Astrocyte (in vitro differentiated cells and primary cell): ENCODE measurements around the gene HSPH1. TPM values are rescaled to one million over a fixed set of nuclear protein-coding genes. Genes with fewer than 3 reads are reported as not detected.

ENCODE experiments used
- DNase-seq: peaks from one replicate; pipeline ENCODE4 v3.0.0-alpha.2; 2010; ENCODE audit warnings: low read depth
- FAIRE-seq: peaks from 2 replicates; lab custom pipeline; 2011; peaks lifted over from hg19 to GRCh38; lab: Jason Lieb, UNC
- H2AFZ ChIP-seq: 2 replicates; pipeline ENCODE4 v1.6.0; 2012; ENCODE audit warnings: low read depth, low read length, inconsistent platforms
- H3K27ac ChIP-seq: 2 replicates; pipeline ENCODE4 v1.5.1; 2011; ENCODE audit warnings: low read depth, low read length, inconsistent platforms
- H3K27me3 ChIP-seq: 2 replicates; pipeline ENCODE4 v1.6.0; 2011; ENCODE audit warnings: low read length, inconsistent platforms; ENCODE audit not compliant: insufficient read depth
- H3K36me3 ChIP-seq: 2 replicates; pipeline ENCODE4 v1.5.1; 2011; ENCODE audit warnings: low read length, inconsistent platforms; ENCODE audit not compliant: insufficient read depth
- H3K4me1 ChIP-seq: 2 replicates; pipeline ENCODE4 v1.5.1; 2011; ENCODE audit warnings: low read length, inconsistent platforms; ENCODE audit not compliant: insufficient read depth
- H3K4me2 ChIP-seq: 2 replicates; pipeline ENCODE4 v1.6.0; 2012; ENCODE audit warnings: low read length, inconsistent platforms
- H3K4me3 ChIP-seq: 2 replicates; pipeline ENCODE4 v1.5.1; 2011; ENCODE audit warnings: low read depth, mild to moderate bottlenecking, low read length, inconsistent platforms; ENCODE audit not compliant: insufficient read depth
- H3K79me2 ChIP-seq: 2 replicates; pipeline ENCODE4 v1.6.0; 2012; ENCODE audit warnings: mild to moderate bottlenecking, low read length, inconsistent platforms; ENCODE audit not compliant: insufficient read depth
- H3K9ac ChIP-seq: 2 replicates; pipeline ENCODE4 v1.6.0; 2012; ENCODE audit warnings: mild to moderate bottlenecking, low read length, inconsistent platforms
- H3K9me3 ChIP-seq: 2 replicates; pipeline ENCODE4 v1.5.1; 2012; ENCODE audit warnings: low read depth, mild to moderate bottlenecking, low read length, inconsistent platforms; ENCODE audit not compliant: insufficient read depth
- H4K20me1 ChIP-seq: 2 replicates; pipeline ENCODE4 v1.6.0; 2012; ENCODE audit warnings: low read length, inconsistent platforms; ENCODE audit not compliant: insufficient read depth
- H3K27ac Mint-ChIP-seq: one replicate; pipeline ENCODE4 v1.8.0; 2021; ENCODE audit warnings: mild to moderate bottlenecking, mixed read lengths; ENCODE audit not compliant: unreplicated experiment
- H3K27me3 Mint-ChIP-seq: one replicate; pipeline ENCODE4 v1.8.0; 2021; ENCODE audit warnings: low read depth, mixed read lengths; ENCODE audit not compliant: unreplicated experiment
- H3K36me3 Mint-ChIP-seq: one replicate; pipeline ENCODE4 v1.8.0; 2021; ENCODE audit warnings: low read depth, mixed read lengths; ENCODE audit not compliant: unreplicated experiment
- H3K4me1 Mint-ChIP-seq: one replicate; pipeline ENCODE4 v1.8.0; 2021; ENCODE audit warnings: low read depth, mixed read lengths; ENCODE audit not compliant: unreplicated experiment
- H3K4me3 Mint-ChIP-seq: one replicate; pipeline ENCODE4 v1.8.0; 2021; ENCODE audit warnings: mild to moderate bottlenecking, moderate library complexity, mixed read lengths; ENCODE audit not compliant: unreplicated experiment
- H3K9me3 Mint-ChIP-seq: one replicate; pipeline ENCODE4 v1.8.0; 2021; ENCODE audit warnings: mild to moderate bottlenecking, mixed read lengths; ENCODE audit not compliant: unreplicated experiment
- CTCF ChIP-seq: IDR thresholded peaks from 2 replicates; pipeline ENCODE4 v1.5.1; 2011; ENCODE audit warnings: low read depth, mild to moderate bottlenecking, inconsistent platforms, low read length, moderate library complexity; ENCODE audit not compliant: insufficient read depth
- EZH2 ChIP-seq: IDR thresholded peaks from 2 replicates; pipeline ENCODE4 v1.6.1; 2012; ENCODE audit warnings: mild to moderate bottlenecking, low read length, inconsistent platforms; ENCODE audit not compliant: insufficient read depth
- total RNA-seq: library from RNA; stranded (reverse); gene quantifications from 2 replicates; pipeline ENCODE4 v1.2.1, GENCODE V29; 2021

Gene HSPH1
- total RNA-seq, 1 donor from 2014 or later, result 145 TPM

DNA sequence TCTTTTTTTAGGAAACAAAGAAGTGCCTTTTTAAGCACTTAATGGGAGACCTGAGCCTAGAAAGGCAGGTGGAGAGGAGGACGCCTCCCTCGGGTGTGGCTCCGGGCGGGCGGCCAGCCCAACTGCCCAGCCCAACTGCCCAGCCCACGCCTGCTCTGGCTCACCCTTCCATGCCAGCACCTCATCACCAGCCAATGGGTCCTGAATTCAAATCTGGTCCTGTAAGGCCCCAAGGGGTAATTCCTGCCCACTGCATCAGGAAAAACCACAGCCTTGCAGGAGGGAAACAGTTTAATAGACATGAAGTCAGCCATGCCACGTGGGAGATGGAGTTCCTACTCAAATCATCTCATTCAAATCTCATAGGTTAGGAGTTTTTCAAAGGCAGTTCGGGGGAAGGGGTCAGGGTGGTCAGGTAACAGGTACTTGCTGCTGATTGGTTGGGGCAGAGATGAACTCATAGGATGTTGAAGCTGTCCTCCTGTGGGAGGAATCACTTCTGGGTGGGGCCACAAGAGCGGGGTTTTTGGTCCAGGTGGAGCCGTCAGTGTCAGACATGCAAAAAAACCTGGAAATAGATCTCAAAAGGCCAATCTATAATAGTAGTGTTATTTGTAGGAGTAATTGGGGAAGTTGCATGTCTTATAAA is 64.9 kb downstream of the HSPH1 start:
- no peak overlapping the region for H3K4me2 ChIP-seq
- TF ChIP-seq EZH2 (no peak), CTCF (no peak)
- FAIRE-seq (no peak), DNase-seq (no peak)
- no peaks in the 10 kb centered on the region for H3K36me3 Mint-ChIP-seq
- H3K4me3 ChIP-seq, result no peak overlapping the region
- H3K4me1 Mint-ChIP-seq, result peaks cover 5% of the 10 kb centered on the region
- peaks cover 19% of the 10 kb centered on the region for H3K27me3 Mint-ChIP-seq
- no peak overlapping the region for H3K4me3 Mint-ChIP-seq
- H3K9me3 ChIP-seq, result no peaks in the 10 kb centered on the region
- no peaks in the 10 kb centered on the region for H3K4me1 ChIP-seq
- H2AFZ ChIP-seq, result no peak overlapping the region
- no peak overlapping the region for H3K27ac Mint-ChIP-seq
- H3K9ac ChIP-seq, result no peak overlapping the region
- H4K20me1 ChIP-seq, result no peaks in the 10 kb centered on the region
- no peaks in the 10 kb centered on the region for H3K36me3 ChIP-seq
- no peaks in the 10 kb centered on the region for H3K9me3 Mint-ChIP-seq
- no peak overlapping the region for H3K27ac ChIP-seq
- no peaks in the 10 kb centered on the region for H3K79me2 ChIP-seq
- H3K27me3 ChIP-seq, result peaks cover 23% of the 10 kb centered on the region

GRCh38 chr13:31094331-31095015 is 67.2 kb downstream of the HSPH1 start:
- Mint-ChIP-seq H3K9me3 (no peaks in the 10 kb centered on the region), H3K4me3 (no peak overlapping the region), H3K4me1 (no peaks in the 10 kb centered on the region), H3K27me3 (peaks cover 22% of the 10 kb centered on the region), H3K27ac (no peak overlapping the region), H3K36me3 (no peaks in the 10 kb centered on the region)
- Histone ChIP-seq H3K27ac (no peak overlapping the region), H3K9ac (no peak overlapping the region), H2AFZ (no peak overlapping the region), H3K4me1 (no peaks in the 10 kb centered on the region), H3K36me3 (no peaks in the 10 kb centered on the region), H3K9me3 (no peaks in the 10 kb centered on the region), H3K4me2 (no peak overlapping the region), H3K79me2 (no peaks in the 10 kb centered on the region), H4K20me1 (no peaks in the 10 kb centered on the region), H3K27me3 (peaks cover 16% of the 10 kb centered on the region), H3K4me3 (no peak overlapping the region)
- TF ChIP-seq EZH2 (no peak), CTCF (no peak)
- no peak for FAIRE-seq
- DNase-seq, result no peak
